Trophoblast cell (in vitro differentiated cells and primary cell): ENCODE measurements around the gene LPCAT1.

Experiments
- DNase-seq, 2 donors: peaks; one replicate each; pipeline ENCODE4 v3.0.0-alpha.2; 2016
- H2AFZ ChIP-seq: 2 replicates; pipeline ENCODE4 v1.6.1; 2013; ENCODE audit warnings: low read length, moderate library complexity, mild to moderate bottlenecking; ENCODE audit not compliant: insufficient read depth, poor library complexity
- H2AK5ac ChIP-seq: 2 replicates; pipeline ENCODE4 v1.6.1; 2013; ENCODE audit warnings: mild to moderate bottlenecking, low read length
- H2BK120ac ChIP-seq: 2 replicates; pipeline ENCODE4 v1.6.1; 2013; ENCODE audit warnings: low read length, mild to moderate bottlenecking, moderate library complexity; ENCODE audit not compliant: insufficient read depth, poor library complexity
- H2BK12ac ChIP-seq: 2 replicates; pipeline ENCODE4 v1.6.1; 2013; ENCODE audit warnings: mild to moderate bottlenecking, low read length, moderate library complexity
- H2BK5ac ChIP-seq: 2 replicates; pipeline ENCODE4 v1.6.1; 2013; ENCODE audit warnings: low read length, low read depth, moderate library complexity, mild to moderate bottlenecking; ENCODE audit not compliant: poor library complexity
- H3K14ac ChIP-seq: 2 replicates; pipeline ENCODE4 v1.6.1; 2013; ENCODE audit warnings: mild to moderate bottlenecking, low read length
- H3K18ac ChIP-seq: 2 replicates; pipeline ENCODE4 v1.6.1; 2013; ENCODE audit warnings: mild to moderate bottlenecking, low read length
- H3K23ac ChIP-seq: 2 replicates; pipeline ENCODE4 v1.6.1; 2013; ENCODE audit warnings: low read length
- H3K27ac ChIP-seq: 2 replicates; pipeline ENCODE4 v1.5.1; 2013; ENCODE audit warnings: low read depth, mild to moderate bottlenecking, inconsistent platforms, low read length, moderate library complexity
- H3K27me3 ChIP-seq: 2 replicates; pipeline ENCODE4 v1.6.1; 2013; ENCODE audit warnings: inconsistent platforms, mild to moderate bottlenecking, low read length, moderate library complexity; ENCODE audit not compliant: insufficient read depth
- H3K36me3 ChIP-seq, 2 experiments: 1 replicate in 1 of 2; 2 replicates in 1 of 2; pipeline ENCODE4 v1.6.1; 2013; ENCODE audit warnings: low read length in 2 of 2, mild to moderate bottlenecking in 2 of 2, moderate library complexity in 1 of 2; ENCODE audit not compliant: insufficient read depth in 2 of 2, control insufficient read depth in 1 of 2
- H3K4ac ChIP-seq: 2 replicates; pipeline ENCODE4 v1.6.1; 2013; ENCODE audit warnings: low read depth, mild to moderate bottlenecking, low read length, moderate library complexity
- H3K4me1 ChIP-seq, 2 experiments: 1 replicate in 1 of 2; 2 replicates in 1 of 2; pipeline ENCODE4 v1.6.1; 2013; ENCODE audit warnings: low read length in 2 of 2, mild to moderate bottlenecking in 2 of 2, moderate library complexity in 1 of 2; ENCODE audit not compliant: insufficient read depth in 2 of 2, control insufficient read depth in 1 of 2
- H3K4me2 ChIP-seq: 2 replicates; pipeline ENCODE4 v1.6.1; 2013; ENCODE audit warnings: inconsistent platforms, mild to moderate bottlenecking, low read length, moderate library complexity
- H3K4me3 ChIP-seq: 2 replicates; pipeline ENCODE4 v1.5.1; 2013; ENCODE audit warnings: mild to moderate bottlenecking, low read depth, low read length, inconsistent platforms
- H3K79me1 ChIP-seq: one replicate; pipeline ENCODE4 v1.6.1; 2013; ENCODE audit warnings: low read length
- H3K79me2 ChIP-seq: 2 replicates; pipeline ENCODE4 v1.6.1; 2013; ENCODE audit warnings: low read length, mild to moderate bottlenecking; ENCODE audit not compliant: control insufficient read depth, insufficient read depth, poor library complexity
- H3K9ac ChIP-seq: 2 replicates; pipeline ENCODE4 v1.6.1; 2013; ENCODE audit warnings: mild to moderate bottlenecking, low read length
- H3K9me3 ChIP-seq: 2 replicates; pipeline ENCODE4 v1.6.1; 2013; ENCODE audit warnings: low read depth, mild to moderate bottlenecking, control low read depth, inconsistent platforms, low read length; ENCODE audit not compliant: insufficient read depth
- H4K12ac ChIP-seq: 2 replicates; pipeline ENCODE4 v1.6.1; 2013; ENCODE audit warnings: low read depth, mild to moderate bottlenecking, low read length, moderate library complexity
- H4K8ac ChIP-seq: 2 replicates; pipeline ENCODE4 v1.6.1; 2013; ENCODE audit warnings: low read depth, mild to moderate bottlenecking, low read length, moderate library complexity
- H4K91ac ChIP-seq: one replicate; pipeline ENCODE4 v1.6.1; 2013; ENCODE audit warnings: low read depth, mild to moderate bottlenecking, low read length, moderate library complexity
- WGBS: extraction: QIAGEN DNeasy Blood & Tissue Kit; methylation state at CpG from one replicate; pipeline ENCODE4 v1.1.7; 2013; ENCODE audit warnings: missing lambda C conversion rate; ENCODE audit not compliant: insufficient read length, insufficient coverage; ENCODE audit errors: extremely low coverage; 5-methylcytosine and 5-hydroxymethylcytosine counted together

LPCAT1 gene

DNA sequence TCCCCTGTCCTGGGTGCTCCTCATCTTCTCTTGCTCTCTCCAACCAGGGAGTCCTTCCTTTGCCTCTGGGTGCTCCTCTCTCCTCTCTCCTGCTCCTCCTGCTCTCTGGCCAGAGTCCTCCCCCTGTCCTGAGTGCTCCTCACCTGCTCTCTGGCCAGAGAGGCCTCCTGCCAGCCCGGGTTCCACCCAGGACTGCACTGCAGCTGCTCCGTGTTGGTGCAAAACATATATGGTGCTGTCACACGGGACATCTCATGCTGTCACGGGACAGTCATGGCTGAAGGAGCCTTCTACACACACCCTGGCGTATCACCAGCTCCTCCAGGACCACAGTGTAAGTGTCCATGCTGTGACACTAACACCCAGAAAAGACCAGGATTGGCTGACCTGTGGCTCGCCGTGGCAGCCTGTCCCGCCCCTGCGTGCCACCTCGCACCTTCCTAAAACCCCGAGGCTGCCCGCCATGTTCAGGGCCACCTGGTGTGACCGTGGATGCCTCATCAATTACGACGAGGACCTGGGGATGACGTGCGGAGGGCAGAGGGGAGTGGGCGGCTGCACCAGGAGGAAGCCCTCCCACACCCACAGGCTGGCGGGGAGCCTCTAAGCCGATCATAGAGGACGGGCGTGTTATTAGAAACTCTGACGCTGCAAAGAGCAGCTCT lies 50.7 kb downstream of the LPCAT1 start:
- no peaks in the 10 kb centered on the region for H3K79me2 ChIP-seq
- H2AK5ac ChIP-seq, result no peak overlapping the region
- H3K18ac ChIP-seq, result no peak overlapping the region
- no peak overlapping the region for H2BK120ac ChIP-seq
- H3K4me2 ChIP-seq, result no peak overlapping the region
- no peak overlapping the region for H3K27ac ChIP-seq
- no peak overlapping the region for H2BK5ac ChIP-seq
- no peak overlapping the region for H2BK12ac ChIP-seq
- H3K9me3 ChIP-seq, result peaks cover 4% of the 10 kb centered on the region
- no peaks in the 10 kb centered on the region for H3K4me1 ChIP-seq
- no peaks in the 10 kb centered on the region for H3K27me3 ChIP-seq
- H3K9ac ChIP-seq, result no peak overlapping the region
- H2AFZ ChIP-seq, result no peak overlapping the region
- no peak overlapping the region for H4K91ac ChIP-seq
- no peak for DNase-seq
- no peak overlapping the region for H3K14ac ChIP-seq
- H3K36me3 ChIP-seq, result peaks cover 89 to 94% of the 10 kb centered on the region in 2 experiments
- H4K12ac ChIP-seq, result no peak overlapping the region
- H3K79me1 ChIP-seq, result no peaks in the 10 kb centered on the region
- H3K23ac ChIP-seq, result no peak overlapping the region
- no peak overlapping the region for H3K4ac ChIP-seq
- no peak overlapping the region for H4K8ac ChIP-seq
- no peak overlapping the region for H3K4me3 ChIP-seq
- no CpG with 5 or more reads among the region's 23 CpGs for WGBS

DNA sequence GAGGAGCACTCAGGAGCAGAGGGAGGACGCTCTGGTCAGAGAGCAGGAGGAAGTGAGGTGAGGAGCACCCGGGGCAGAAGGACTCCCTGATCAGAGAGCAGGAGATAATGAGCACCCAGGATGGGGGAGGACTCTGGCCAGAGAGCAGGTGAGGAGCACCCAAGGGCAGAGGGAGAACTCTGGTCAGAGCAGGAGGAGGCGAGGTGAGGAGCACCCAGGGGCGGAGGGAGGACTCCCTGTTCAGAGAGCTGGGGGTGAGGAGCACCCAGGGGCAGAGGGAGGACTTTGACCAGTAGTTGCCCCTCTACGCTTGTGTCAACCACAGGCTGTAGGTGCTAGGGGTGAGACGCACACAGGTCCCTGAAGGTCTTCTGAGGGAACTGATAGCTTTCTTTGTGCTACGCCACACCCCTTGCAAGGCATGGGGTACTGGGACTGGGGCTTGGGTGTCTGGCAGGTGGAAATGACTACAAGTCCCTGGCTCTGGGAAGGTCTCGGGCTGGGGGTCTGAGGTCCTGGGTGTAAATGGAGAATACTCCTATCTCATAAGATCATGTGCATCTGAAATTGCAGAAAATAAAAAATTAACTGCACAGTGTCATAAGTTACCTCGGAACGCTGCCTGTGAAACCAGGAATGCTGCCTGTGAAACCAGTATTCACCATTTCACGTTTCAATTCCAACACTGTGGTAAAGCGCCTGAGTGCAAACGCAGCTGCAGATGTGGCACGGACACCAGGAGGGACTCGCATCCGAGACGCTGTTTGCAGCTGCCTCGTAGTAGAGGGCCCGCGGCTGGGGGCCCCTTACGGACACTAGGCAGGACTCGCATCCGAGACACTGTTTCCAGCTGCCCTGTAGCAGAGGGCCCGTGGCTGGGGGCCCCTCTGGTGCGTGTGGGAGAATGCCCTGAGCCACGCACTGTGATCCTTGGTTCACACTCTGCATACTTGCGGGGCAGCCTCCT lies 51.5 kb downstream of the LPCAT1 start:
- Histone ChIP-seq H2BK12ac (no peak overlapping the region), H2BK120ac (no peak overlapping the region), H3K79me2 (no peaks in the 10 kb centered on the region), H3K4ac (no peak overlapping the region), H3K4me3 (no peak overlapping the region), H3K27me3 (no peaks in the 10 kb centered on the region), H3K27ac (no peak overlapping the region), H3K14ac (no peak overlapping the region), H2AK5ac (no peak overlapping the region), H2AFZ (no peak overlapping the region), H3K18ac (no peak overlapping the region), H2BK5ac (no peak overlapping the region), H3K36me3 (peaks cover 94 to 95% of the 10 kb centered on the region in 2 experiments), H3K4me2 (no peak overlapping the region), H3K9ac (no peak overlapping the region), H3K79me1 (no peaks in the 10 kb centered on the region), H4K12ac (no peak overlapping the region), H4K91ac (no peak overlapping the region), H3K4me1 (no peaks in the 10 kb centered on the region), H3K9me3 (peaks cover 4% of the 10 kb centered on the region), H3K23ac (no peak overlapping the region), H4K8ac (no peak overlapping the region)
- no peak for DNase-seq
- WGBS, result no CpG with 5 or more reads among the region's 27 CpGs

DNA sequence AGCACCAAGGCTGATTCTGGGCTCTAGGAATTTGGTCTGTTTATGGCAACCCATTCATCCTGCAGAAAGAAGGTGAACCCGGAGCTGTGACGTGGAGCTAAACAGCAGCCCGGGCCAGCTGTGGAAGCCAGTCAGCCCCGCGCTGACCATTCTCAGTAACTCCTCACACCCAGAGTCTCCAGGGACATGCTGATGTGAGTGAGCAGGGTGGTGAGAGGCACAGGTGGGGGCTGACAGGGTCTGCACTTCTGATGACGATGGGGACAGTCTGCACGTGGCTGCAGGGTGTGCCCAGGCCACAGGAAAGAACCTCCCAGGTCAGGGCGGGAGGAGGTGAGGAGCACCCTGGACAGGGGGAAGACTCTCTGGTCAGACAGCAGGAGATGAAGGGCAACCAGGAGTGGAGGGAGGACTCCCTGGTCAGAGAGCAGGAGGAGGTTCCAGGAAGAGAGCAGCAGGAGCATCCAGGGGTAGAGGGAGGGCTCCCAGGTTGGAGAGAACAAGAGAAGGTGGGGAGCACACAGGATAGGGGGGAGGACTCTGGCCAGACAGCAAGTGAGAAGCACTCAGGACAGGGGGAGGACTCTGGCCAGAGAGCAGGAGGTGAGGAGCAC lies 52.4 kb downstream of the LPCAT1 start:
- peaks cover 94 to 95% of the 10 kb centered on the region in 2 experiments for H3K36me3 ChIP-seq
- no peak overlapping the region for H3K27ac ChIP-seq

DNA sequence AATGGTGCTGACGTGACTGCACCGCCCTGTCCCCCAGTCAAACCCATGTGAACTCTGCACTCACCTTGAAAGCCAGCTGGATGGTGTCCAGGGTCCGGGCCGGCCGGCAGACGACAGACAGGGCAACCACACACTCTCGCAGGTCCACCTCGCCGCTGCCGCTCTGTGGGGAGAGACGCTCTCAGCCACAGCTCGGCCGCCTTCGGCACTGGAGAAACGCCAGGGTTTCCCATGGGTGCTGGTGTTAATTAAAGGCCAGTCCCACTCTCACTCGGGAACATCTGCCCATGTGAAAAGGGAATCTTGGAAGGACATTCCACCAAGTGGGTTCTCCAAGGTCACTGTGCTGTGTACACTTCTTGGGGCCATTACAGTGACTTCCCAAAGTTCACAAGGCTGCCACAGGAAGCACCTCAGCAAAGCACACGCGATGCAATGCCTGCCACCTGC lies 53.0 kb downstream of the LPCAT1 start:
- no peak overlapping the region for H2BK5ac ChIP-seq
- no peaks in the 10 kb centered on the region for H3K4me1 ChIP-seq
- H3K4me2 ChIP-seq, result no peak overlapping the region
- H2BK12ac ChIP-seq, result no peak overlapping the region
- H2AFZ ChIP-seq, result no peak overlapping the region
- no peak overlapping the region for H4K91ac ChIP-seq
- H3K79me1 ChIP-seq, result no peaks in the 10 kb centered on the region
- no peak overlapping the region for H3K4me3 ChIP-seq
- H3K9ac ChIP-seq, result no peak overlapping the region
- no peak overlapping the region for H2AK5ac ChIP-seq
- peaks cover 95% of the 10 kb centered on the region in 2 experiments for H3K36me3 ChIP-seq
- H3K27me3 ChIP-seq, result no peaks in the 10 kb centered on the region
- H3K27ac ChIP-seq, result no peak overlapping the region
- no peaks in the 10 kb centered on the region for H3K79me2 ChIP-seq
- H3K18ac ChIP-seq, result no peak overlapping the region
- H3K9me3 ChIP-seq, result peaks cover 6% of the 10 kb centered on the region
- H3K23ac ChIP-seq, result no peak overlapping the region
- H4K12ac ChIP-seq, result no peak overlapping the region
- DNase-seq, result no peak
- H2BK120ac ChIP-seq, result no peak overlapping the region
- no CpG with 5 or more reads among the region's 18 CpGs for WGBS
- no peak overlapping the region for H4K8ac ChIP-seq
- no peak overlapping the region for H3K14ac ChIP-seq
- H3K4ac ChIP-seq, result no peak overlapping the region

More for the DNA sequence above, 52.4 kb downstream of the LPCAT1 start:
- no peak overlapping the region for H3K14ac ChIP-seq
- H2BK5ac ChIP-seq, result no peak overlapping the region
- H4K91ac ChIP-seq, result no peak overlapping the region
- no peak overlapping the region for H3K4me2 ChIP-seq
- H3K23ac ChIP-seq, result no peak overlapping the region
- no peaks in the 10 kb centered on the region for H3K79me2 ChIP-seq
- H3K9me3 ChIP-seq, result peaks cover 4% of the 10 kb centered on the region
- no peaks in the 10 kb centered on the region for H3K27me3 ChIP-seq
- no peak overlapping the region for H2BK120ac ChIP-seq
- no peak overlapping the region for H3K9ac ChIP-seq
- no peak overlapping the region for H3K4ac ChIP-seq
- H3K18ac ChIP-seq, result no peak overlapping the region
- no peak overlapping the region for H3K4me3 ChIP-seq
- DNase-seq, result no peak
- H4K8ac ChIP-seq, result no peak overlapping the region
- no peak overlapping the region for H2AK5ac ChIP-seq
- H2BK12ac ChIP-seq, result no peak overlapping the region
- H3K4me1 ChIP-seq, result no peaks in the 10 kb centered on the region
- no peaks in the 10 kb centered on the region for H3K79me1 ChIP-seq
- H2AFZ ChIP-seq, result no peak overlapping the region
- H4K12ac ChIP-seq, result no peak overlapping the region
- no CpG with 5 or more reads among the region's 8 CpGs for WGBS
